ENCODE measurements around the gene CFAP46. TPM values are rescaled to one million over a fixed set of nuclear protein-coding genes. Genes with fewer than 3 reads are reported as not detected.
A peak's percentile ranks its signal among the peaks of the same experiment; 100 is the strongest.
"Not testable (repeated sequence)": the region's sequence is repeated elsewhere in the genome, so short reads cannot be mapped to it uniquely, and the experiment has no call there.

The CFAP46 gene
- total and polyA plus RNA-seq, 7 experiments from 2014 or later: 0.05 TPM; not detected in 6

- not testable (repeated sequence) for H3K4me3 Mint-ChIP-seq; H3K27ac ChIP-seq (ENCODE audit: low read depth, low read length); H3K27me3 ChIP-seq (ENCODE audit: control insufficient read depth in 2 of 2, insufficient read depth in 2 of 2, low read length in 2 of 2)
These were observed 10.8 kb downstream of the CFAP46 start for GRCh38 chr10:132931258-132932250.

GRCh38 chr10:132930701-132931100, 11.7 kb downstream of the CFAP46 start:
- CTCF ChIA-PET; H3K36me3 ChIP-seq (ENCODE audit: control insufficient read depth in 2 of 3, insufficient read depth in 3 of 3, low read length in 3 of 3); POLR2A ChIA-PET; ATAC-seq; H3K27ac ChIP-seq (ENCODE audit: low read depth, low read length); H3K4me3 ChIP-seq (ENCODE audit: low read length); H3K9me3 Mint-ChIP-seq; H3K4me3 Mint-ChIP-seq; H3K27me3 Mint-ChIP-seq; H3K27me3 ChIP-seq (ENCODE audit: control insufficient read depth in 2 of 2, insufficient read depth in 2 of 2, low read length in 2 of 2); H3K4me1 ChIP-seq (ENCODE audit: control insufficient read depth in 2 of 2, insufficient read depth in 2 of 2, low read length in 2 of 2); H3K27ac Mint-ChIP-seq; H3K36me3 Mint-ChIP-seq; intact Hi-C loops (cut with micrococcal nuclease); H3K9me3 ChIP-seq (ENCODE audit: control insufficient read depth in 2 of 3, low read length in 3 of 3); DNase-seq: not testable (repeated sequence)
- H3K4me1 Mint-ChIP-seq: peaks cover 0 to 11% (median 0%) of the 10 kb centered on the region in 7 donors

More at GRCh38 chr10:132931258-132932250, 10.8 kb downstream of the CFAP46 start:
- POLR2A ChIA-PET; H3K9me3 ChIP-seq (ENCODE audit: control insufficient read depth in 2 of 3, low read length in 3 of 3); H3K4me3 ChIP-seq (ENCODE audit: low read length); H3K36me3 Mint-ChIP-seq; ATAC-seq; H3K9me3 Mint-ChIP-seq; intact Hi-C loops (cut with micrococcal nuclease); H3K27me3 Mint-ChIP-seq; DNase-seq; CTCF ChIA-PET; H3K36me3 ChIP-seq (ENCODE audit: control insufficient read depth in 2 of 3, insufficient read depth in 3 of 3, low read length in 3 of 3); H3K4me1 ChIP-seq (ENCODE audit: control insufficient read depth in 2 of 2, insufficient read depth in 2 of 2, low read length in 2 of 2): not testable (repeated sequence)
- Mint-ChIP-seq H3K27ac (peak overlapping the region in 3 of 9 donors; percentile 20 to 55 (median 41)), H3K4me1 (peaks cover 0 to 11% (median 0%) of the 10 kb centered on the region in 7 donors)

GRCh38 chr10:132929953-132930548, 12.3 kb downstream of the CFAP46 start:
- intact Hi-C loops (cut with micrococcal nuclease): no loop called here
- Histone ChIP-seq H3K36me3 (ENCODE audit: control insufficient read depth in 2 of 3, insufficient read depth in 3 of 3, low read length in 3 of 3) (no peaks in the 10 kb centered on the region), H3K27me3 (ENCODE audit: control insufficient read depth in 2 of 2, insufficient read depth in 2 of 2, low read length in 2 of 2) (no peaks in the 10 kb centered on the region), H3K9me3 (ENCODE audit: control insufficient read depth in 2 of 3, low read length in 3 of 3) (no peaks in the 10 kb centered on the region), H3K4me3 (ENCODE audit: low read length) (no peak overlapping the region), H3K27ac (ENCODE audit: low read depth, low read length) (no peak overlapping the region), H3K4me1 (ENCODE audit: control insufficient read depth in 2 of 2, insufficient read depth in 2 of 2, low read length in 2 of 2) (no peaks in the 10 kb centered on the region)
- no peaks in the 10 kb centered on the region for H3K27me3 Mint-ChIP-seq
- peaks cover 0 to 11% (median 0%) of the 10 kb centered on the region in 7 donors for H3K4me1 Mint-ChIP-seq
- no peak overlapping the region for H3K27ac Mint-ChIP-seq
- CTCF ChIA-PET: no interaction called here
- H3K36me3 Mint-ChIP-seq: no peaks in the 10 kb centered on the region
- no peaks in the 10 kb centered on the region for H3K9me3 Mint-ChIP-seq
- no peak for DNase-seq
- ATAC-seq: no peak
- H3K4me3 Mint-ChIP-seq: no peak overlapping the region
- POLR2A ChIA-PET: no interaction called here

DNA sequence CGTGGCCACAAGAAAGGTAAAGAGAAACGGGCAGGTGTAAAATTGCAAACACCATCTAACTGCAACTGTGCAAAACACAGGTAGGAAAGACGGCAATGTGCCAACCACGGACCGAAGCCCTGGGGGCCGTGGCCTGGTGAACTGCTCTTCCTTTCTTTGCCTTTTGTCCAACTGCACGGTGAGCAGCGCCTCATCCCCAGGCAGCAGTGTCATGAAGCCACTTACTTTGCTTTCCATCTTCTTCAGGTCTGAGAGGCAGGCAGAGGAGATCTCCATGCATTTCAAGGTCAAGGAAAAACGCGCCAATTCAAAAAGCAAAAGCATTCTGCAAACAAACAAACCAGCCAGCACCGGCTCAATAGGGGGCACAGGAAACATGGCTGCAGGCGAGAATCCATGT, 12.9 kb downstream of the CFAP46 start:
- no peaks in the 10 kb centered on the region for H3K36me3 ChIP-seq (ENCODE audit: control insufficient read depth in 2 of 3, insufficient read depth in 3 of 3, low read length in 3 of 3)
- no peaks in the 10 kb centered on the region for H3K9me3 Mint-ChIP-seq
- no peak overlapping the region for H3K4me3 Mint-ChIP-seq
- H3K27me3 ChIP-seq (ENCODE audit: control insufficient read depth in 2 of 2, insufficient read depth in 2 of 2, low read length in 2 of 2): no peaks in the 10 kb centered on the region
- H3K9me3 ChIP-seq (ENCODE audit: control insufficient read depth in 2 of 3, low read length in 3 of 3): no peaks in the 10 kb centered on the region
- H3K4me3 ChIP-seq (ENCODE audit: low read length): no peak overlapping the region
- intact Hi-C loops (cut with micrococcal nuclease): no loop called here
- peak overlapping the region in 1 of 9 donors; percentile 25 for H3K27ac Mint-ChIP-seq
- no peak for DNase-seq
- ChIA-PET POLR2A (no interaction called here), CTCF (no interaction called here)
- H3K27me3 Mint-ChIP-seq: no peaks in the 10 kb centered on the region
- H3K4me1 Mint-ChIP-seq: peaks cover 0 to 11% (median 0%) of the 10 kb centered on the region in 7 donors
- H3K27ac ChIP-seq (ENCODE audit: low read depth, low read length): no peak overlapping the region
- no peaks in the 10 kb centered on the region for H3K36me3 Mint-ChIP-seq
- H3K4me1 ChIP-seq (ENCODE audit: control insufficient read depth in 2 of 2, insufficient read depth in 2 of 2, low read length in 2 of 2): no peaks in the 10 kb centered on the region
- no peak for ATAC-seq

DNA sequence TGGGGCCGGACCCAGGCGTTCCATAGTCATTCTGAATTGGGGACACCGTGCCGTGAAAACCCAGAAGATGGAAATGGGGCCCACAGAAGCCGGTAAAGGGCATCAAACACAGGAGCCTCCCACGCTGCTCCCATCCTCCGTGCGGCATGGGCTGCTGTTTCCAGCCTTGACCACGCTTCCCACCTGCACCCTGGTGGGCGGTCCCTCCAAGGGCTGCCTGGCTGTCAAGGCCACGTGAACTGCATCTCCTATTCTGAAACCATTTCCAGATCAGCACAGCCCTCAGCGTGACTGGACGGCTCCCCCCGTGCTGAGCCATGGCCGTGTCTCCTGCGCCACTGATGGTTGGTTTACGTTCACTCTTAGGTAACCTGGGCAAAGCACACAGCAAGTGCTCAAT, 14.1 kb downstream of the CFAP46 start:
- intact Hi-C loops (cut with micrococcal nuclease): no loop called here
- no peaks in the 10 kb centered on the region for H3K27me3 Mint-ChIP-seq
- Histone ChIP-seq H3K9me3 (ENCODE audit: control insufficient read depth in 2 of 3, low read length in 3 of 3) (no peaks in the 10 kb centered on the region), H3K36me3 (ENCODE audit: control insufficient read depth in 2 of 3, insufficient read depth in 3 of 3, low read length in 3 of 3) (no peaks in the 10 kb centered on the region), H3K27me3 (ENCODE audit: control insufficient read depth in 2 of 2, insufficient read depth in 2 of 2, low read length in 2 of 2) (no peaks in the 10 kb centered on the region), H3K27ac (ENCODE audit: low read depth, low read length) (no peak overlapping the region), H3K4me3 (ENCODE audit: low read length) (no peak overlapping the region), H3K4me1 (ENCODE audit: control insufficient read depth in 2 of 2, insufficient read depth in 2 of 2, low read length in 2 of 2) (no peaks in the 10 kb centered on the region)
- H3K4me1 Mint-ChIP-seq: peaks cover 0 to 11% (median 0%) of the 10 kb centered on the region in 7 donors
- no peak for ATAC-seq
- no peak overlapping the region for H3K27ac Mint-ChIP-seq
- ChIA-PET CTCF (no interaction called here), POLR2A (interaction anchor here (0.6 kb wide), 1 partner anchor 34 kb away, joined by 3 read pairs; no protein-coding TSS in a partner anchor)
- no peak overlapping the region for H3K4me3 Mint-ChIP-seq
- no peaks in the 10 kb centered on the region for H3K36me3 Mint-ChIP-seq
- DNase-seq: no peak
- H3K9me3 Mint-ChIP-seq: no peaks in the 10 kb centered on the region

DNA sequence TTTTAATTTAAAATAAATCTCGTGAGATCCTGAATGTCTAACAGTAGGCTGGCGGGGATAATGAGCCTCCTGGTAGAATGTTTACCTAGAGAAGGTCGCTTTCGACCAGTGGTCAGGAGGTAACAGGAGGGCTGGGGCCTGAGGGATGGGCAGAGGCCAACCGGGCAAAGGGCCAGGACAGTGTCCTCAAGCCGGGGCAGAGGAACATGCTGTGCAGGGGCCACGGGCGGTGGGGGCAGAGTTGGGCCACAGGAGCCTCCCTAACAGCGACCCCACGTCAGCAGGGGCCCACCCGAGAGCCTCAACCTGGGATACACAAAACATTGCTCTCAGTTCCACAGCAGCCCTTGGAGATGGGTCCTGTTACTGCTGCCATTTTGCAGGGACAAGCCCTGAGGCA, 14.5 kb downstream of the CFAP46 start:
- Histone ChIP-seq H3K4me3 (ENCODE audit: low read length) (no peak overlapping the region), H3K27me3 (ENCODE audit: control insufficient read depth in 2 of 2, insufficient read depth in 2 of 2, low read length in 2 of 2) (no peaks in the 10 kb centered on the region), H3K9me3 (ENCODE audit: control insufficient read depth in 2 of 3, low read length in 3 of 3) (no peaks in the 10 kb centered on the region), H3K27ac (ENCODE audit: low read depth, low read length) (no peak overlapping the region), H3K4me1 (ENCODE audit: control insufficient read depth in 2 of 2, insufficient read depth in 2 of 2, low read length in 2 of 2) (no peaks in the 10 kb centered on the region), H3K36me3 (ENCODE audit: control insufficient read depth in 2 of 3, insufficient read depth in 3 of 3, low read length in 3 of 3) (no peaks in the 10 kb centered on the region)
- no peak overlapping the region for H3K4me3 Mint-ChIP-seq
- ATAC-seq (no peak), DNase-seq (no peak)
- no peak overlapping the region for H3K27ac Mint-ChIP-seq
- no peaks in the 10 kb centered on the region for H3K36me3 Mint-ChIP-seq
- H3K9me3 Mint-ChIP-seq: no peaks in the 10 kb centered on the region
- ChIA-PET POLR2A (interaction anchor here (0.6 kb wide), 1 partner anchor 35 kb away, joined by 3 read pairs; no protein-coding TSS in a partner anchor), CTCF (no interaction called here)
- H3K27me3 Mint-ChIP-seq: no peaks in the 10 kb centered on the region
- intact Hi-C loops (cut with micrococcal nuclease): no loop called here
- H3K4me1 Mint-ChIP-seq: peaks cover 0 to 11% (median 0%) of the 10 kb centered on the region in 7 donors
